OCI-LY1 (cell line): Measurements from ENCODE around the gene SLC26A2.

Experiments
- CTCF ChIP-seq: fragments of 200-600 bp; sonication (generic), shearing (Covaris generic); IDR thresholded peaks from 2 replicates; pipeline ENCODE4 v1.5.1; 2017; ENCODE audit warnings: mild to moderate bottlenecking, antibody characterized with exemption, low read length, moderate library complexity, mixed read lengths
- EZH2 ChIP-seq: fragments of 200-600 bp; sonication (generic), shearing (Covaris generic); IDR thresholded peaks from 2 replicates; pipeline ENCODE4 v1.8.0; 2017; ENCODE audit warnings: borderline replicate concordance, mixed run types, mild to moderate bottlenecking, antibody characterized with exemption, low read length, moderate library complexity, mixed read lengths

- TF ChIP-seq CTCF: no peak
- TF ChIP-seq EZH2: no peak
Measured at GRCh38 chr5:150017226-150018005, 56.9 kb downstream of the SLC26A2 start.
